Sigmoid colon (tissue), 7 donors: ENCODE results near the gene GFOD2. TPM values are rescaled to one million over a fixed set of nuclear protein-coding genes. Genes with fewer than 3 reads are reported as not detected.

Source experiments
- DNase-seq: peaks from one replicate; pipeline ENCODE4 v3.0.0-alpha.2; 2019
- H3K27ac ChIP-seq, 4 donors: fragments of 200-600 bp; sonication (generic); one replicate each; pipeline ENCODE4 v1.5.1; 2016 to 2019; ENCODE audit warnings: mild to moderate bottlenecking in 1 of 4
- H3K27me3 ChIP-seq, 3 donors: fragments of 200-600 bp; sonication (generic); one replicate each; pipeline ENCODE4 v1.5.1; 2019; ENCODE audit warnings: mild to moderate bottlenecking in 1 of 3
- H3K36me3 ChIP-seq, 4 donors: fragments of 200-600 bp; sonication (generic); one replicate each; pipeline ENCODE4 v1.5.1; 2016 to 2019
- H3K4me1 ChIP-seq, 4 donors: fragments of 200-600 bp; sonication (generic); one replicate each; pipeline ENCODE4 v1.5.1; 2017 to 2019
- H3K4me3 ChIP-seq, 4 donors: fragments of 200-600 bp; sonication (generic); one replicate each; pipeline ENCODE4 v1.5.1; 2017 to 2019; ENCODE audit warnings: mild to moderate bottlenecking in 2 of 4, moderate library complexity in 1 of 4
- H3K9me3 ChIP-seq, 4 donors: fragments of 200-600 bp in 3 of 4; sonication (generic) in 3 of 4; one replicate each; pipeline versions ENCODE4 v1.5.1 to v1.6.1; 2013 to 2019
- CTCF ChIP-seq, 4 experiments: fragments of 450-650 bp in 3 of 4; fragments of 200-600 bp in 1 of 4; IDR thresholded peaks; one replicate each; pipeline ENCODE4 v1.5.1; 2016 to 2019; ENCODE audit warnings: antibody characterized with exemption in 4 of 4, mild to moderate bottlenecking in 3 of 4, moderate library complexity in 2 of 4
- EP300 ChIP-seq, 4 donors: sonication (generic); formaldehyde crosslinking; IDR thresholded peaks; one replicate each; pipeline ENCODE4 v1.6.1; 2017; ENCODE audit warnings: antibody characterized with exemption in 4 of 4
- POLR2A ChIP-seq, 2 donors: fragments of 450-650 bp; IDR thresholded peaks; one replicate each; pipeline ENCODE4 v1.6.1; 2016; ENCODE audit warnings: antibody characterized with exemption in 2 of 2, mild to moderate bottlenecking in 2 of 2, moderate library complexity in 2 of 2
- POLR2AphosphoS5 ChIP-seq, 4 donors: sonication (generic); formaldehyde crosslinking; IDR thresholded peaks; one replicate each; pipeline ENCODE4 v1.6.1; 2017; ENCODE audit warnings: antibody characterized with exemption in 4 of 4
- WGBS, 2 donors: extraction: QIAGEN DNeasy Blood & Tissue Kit; methylation state at CpG; one replicate each; pipeline ENCODE4 v1.1.7; 2013; 5-methylcytosine and 5-hydroxymethylcytosine counted together
- intact Hi-C: fragments of 100-400 bp; cut with DNase I; formaldehyde crosslinking; loops from one replicate; pipeline ENCODE4 v1.15.1; 2023
- polyA plus RNA-seq, 3 donors: library from polyadenylated mRNA; stranded (reverse); fragments of 200-250 nt; gene quantifications; one replicate each; pipeline ENCODE4 v1.2.3, GENCODE V29; 2013
- total RNA-seq, 4 donors: library from RNA; depleted of rRNA; stranded (reverse); fragments of >200 nt; gene quantifications; one replicate each; pipeline ENCODE4 v1.1.0, GENCODE V29; 2016
- donor health status: healthy with polysubstance abuse.
- donor health status: Bipolar disorder and iron deficiency.
- donor health status: healthy.

GFOD2 gene
- total and polyA plus RNA-seq, 7 donors = 8.1 to 19.5 (median 13.8) TPM

DNA sequence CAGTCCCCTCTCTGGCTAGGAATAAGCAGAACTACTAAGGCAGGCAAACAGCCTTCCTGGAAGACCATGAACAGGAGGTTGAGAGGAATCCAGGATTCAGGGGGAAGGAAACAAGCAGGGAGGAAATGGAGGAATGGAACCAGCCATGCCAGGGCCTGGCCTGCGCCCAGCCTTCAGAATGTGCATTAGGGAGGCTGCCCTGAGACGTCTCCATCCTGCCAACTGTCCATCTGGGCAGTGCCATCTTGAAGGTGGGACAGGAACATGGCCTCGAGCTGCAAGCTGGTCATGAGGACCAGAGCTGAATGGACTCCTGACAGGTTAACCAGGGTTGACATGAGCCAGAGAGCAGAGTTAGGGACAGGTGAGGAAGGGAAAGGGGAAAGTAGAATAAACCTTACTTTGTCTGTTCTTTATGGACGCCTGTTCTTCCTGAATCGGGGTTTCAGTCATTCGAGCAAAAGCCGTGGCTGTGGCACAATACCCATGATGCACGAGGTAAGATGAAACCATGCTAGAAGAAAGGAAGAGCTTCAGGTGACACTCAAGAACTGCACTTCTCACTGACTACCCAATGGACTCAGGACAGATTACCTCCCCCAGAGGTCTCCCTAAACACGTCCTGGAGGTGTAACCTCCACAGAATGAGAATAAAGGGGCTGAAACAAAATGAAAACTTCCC, 12.1 kb upstream of the GFOD2 start:
- 93% methylated on average over 9 of the region's 9 CpGs for WGBS, 2 donors
- H3K36me3 ChIP-seq = peaks cover 13 to 83% (median 43%) of the 10 kb centered on the region in 4 donors
- DNase-seq = peak; percentile 33

DNA sequence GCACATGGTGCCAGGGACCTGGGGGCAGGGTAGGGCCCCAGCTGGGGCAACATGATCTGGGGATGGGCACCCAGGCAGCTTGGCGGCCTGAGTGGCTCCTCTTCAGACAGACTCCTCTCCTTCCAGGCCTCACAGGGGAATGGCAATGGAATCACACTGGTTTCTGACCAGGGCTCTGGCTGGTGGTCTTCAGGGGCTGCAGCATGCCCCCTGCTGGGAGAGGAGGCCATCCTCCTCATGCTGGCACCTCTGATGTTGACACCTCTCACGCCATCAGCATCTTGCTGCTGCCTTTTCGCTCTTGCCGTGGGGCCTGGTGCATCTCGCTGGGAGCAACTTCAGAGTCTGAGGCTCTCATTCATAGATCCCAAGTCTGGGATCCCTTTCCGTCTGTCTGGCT, 11.2 kb upstream of the GFOD2 start:
- Histone ChIP-seq H3K4me1 (no peaks in the 10 kb centered on the region), H3K27ac (no peak overlapping the region), H3K27me3 (no peaks in the 10 kb centered on the region), H3K9me3 (no peaks in the 10 kb centered on the region), H3K36me3 (peaks cover 13 to 91% (median 46%) of the 10 kb centered on the region in 4 donors), H3K4me3 (no peak overlapping the region)
- intact Hi-C loops = no loop called here
- DNase-seq = peak; percentile 35
- TF ChIP-seq CTCF (IDR thresholded peaks at IDR 0.05) (no peak), EP300 (IDR thresholded peaks at IDR 0.05) (no peak), POLR2A (IDR thresholded peaks at IDR 0.05) (no peak), POLR2AphosphoS5 (IDR thresholded peaks at IDR 0.05) (no peak)
- 95 to 96% methylated on average over 6 of the region's 6 CpGs for WGBS, 2 donors

More for the DNA sequence above, 12.1 kb upstream of the GFOD2 start:
- Histone ChIP-seq H3K27ac (no peak overlapping the region), H3K4me3 (no peak overlapping the region), H3K27me3 (no peaks in the 10 kb centered on the region), H3K9me3 (no peaks in the 10 kb centered on the region), H3K4me1 (no peaks in the 10 kb centered on the region)
- intact Hi-C loops = no loop called here
- TF ChIP-seq EP300 (IDR thresholded peaks at IDR 0.05) (no peak), POLR2AphosphoS5 (IDR thresholded peaks at IDR 0.05) (no peak), CTCF (IDR thresholded peaks at IDR 0.05) (no peak), POLR2A (IDR thresholded peaks at IDR 0.05) (no peak)

DNA sequence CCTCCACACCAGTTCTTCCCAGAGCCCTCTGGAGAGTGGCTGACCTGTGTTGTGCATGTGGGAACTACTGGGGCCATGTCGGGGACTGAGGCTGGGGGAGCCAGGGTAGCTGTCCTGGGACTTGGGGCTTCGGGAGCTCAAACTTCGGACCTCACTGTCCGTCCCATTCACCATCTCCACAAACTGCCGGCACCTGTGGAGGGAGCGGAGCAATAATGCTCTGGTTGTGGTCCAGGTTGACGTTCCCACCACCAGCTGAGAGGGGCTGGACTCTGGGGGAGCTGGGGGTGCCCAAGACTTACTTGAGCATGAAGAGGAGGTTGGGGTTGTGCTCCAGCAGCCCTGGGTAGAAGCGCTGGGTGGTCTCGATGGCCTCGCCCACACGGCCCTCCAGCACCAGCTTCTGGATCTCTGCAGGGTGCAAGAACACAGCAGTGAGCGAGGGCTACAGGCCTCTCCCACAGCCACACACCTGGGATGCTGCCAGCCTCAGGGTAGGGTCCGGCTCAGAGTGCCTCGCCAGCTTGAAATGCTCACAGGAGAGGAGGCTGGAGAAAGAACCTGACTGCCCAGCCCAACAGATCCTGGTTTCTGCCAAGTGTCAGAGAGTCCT, 10.6 kb upstream of the GFOD2 start:
- Histone ChIP-seq H3K36me3 (peaks cover 13 to 93% (median 48%) of the 10 kb centered on the region in 4 donors), H3K9me3 (no peaks in the 10 kb centered on the region), H3K4me1 (no peaks in the 10 kb centered on the region), H3K27me3 (no peaks in the 10 kb centered on the region), H3K4me3 (no peak overlapping the region), H3K27ac (no peak overlapping the region)
- 96 to 97% methylated on average over 14 of the region's 14 CpGs for WGBS, 2 donors
- DNase-seq = peak; percentile 52
- TF ChIP-seq EP300 (IDR thresholded peaks at IDR 0.05) (no peak), CTCF (IDR thresholded peaks at IDR 0.05) (no peak), POLR2AphosphoS5 (IDR thresholded peaks at IDR 0.05) (no peak), POLR2A (IDR thresholded peaks at IDR 0.05) (no peak)
- intact Hi-C loops = no loop called here

DNA sequence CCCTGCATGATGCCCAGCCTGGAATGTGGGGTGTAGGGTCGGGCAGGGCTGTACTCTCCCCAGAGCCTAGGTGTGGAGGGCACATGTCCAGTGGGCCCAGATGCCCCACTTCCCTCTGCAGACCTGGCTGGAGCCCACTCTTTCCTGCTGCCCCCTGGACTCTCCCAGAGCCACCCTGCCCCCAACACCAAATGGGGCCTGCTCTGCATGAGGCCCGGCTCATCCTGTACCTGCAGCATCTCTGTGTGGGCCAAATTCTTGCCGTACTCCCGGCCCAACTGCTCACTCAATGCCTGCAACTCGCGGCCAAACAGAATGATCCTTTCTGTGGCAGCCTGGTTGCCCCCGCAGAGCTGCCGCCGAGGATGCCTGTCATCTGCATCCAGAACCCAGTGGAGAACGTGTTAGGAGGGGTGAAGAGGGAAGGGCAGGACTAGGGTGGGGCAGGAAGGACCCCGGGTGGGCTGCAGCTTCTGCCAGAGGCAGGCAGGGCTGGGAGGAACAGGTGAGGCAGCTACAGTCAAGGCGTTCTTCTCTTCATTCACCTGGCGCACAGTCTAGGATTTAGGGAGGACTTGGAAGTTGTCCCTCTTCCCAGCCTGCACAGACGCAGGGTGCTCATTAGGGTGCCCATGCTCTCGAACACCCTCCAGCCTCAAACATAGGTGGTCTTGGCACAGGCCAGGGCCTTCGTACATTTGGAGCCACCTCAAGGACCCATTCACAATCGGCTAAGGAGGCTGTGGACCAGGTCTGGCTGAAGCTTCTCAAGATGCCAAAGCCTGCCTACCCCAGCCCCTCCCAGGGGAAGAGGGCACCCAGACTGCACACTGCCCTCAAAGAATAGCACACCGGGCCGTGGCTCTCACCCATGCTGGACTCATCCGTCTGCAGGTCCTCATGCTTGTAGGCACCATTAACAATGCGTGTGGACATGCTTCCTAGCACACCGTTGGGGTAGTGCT, 8.7 kb upstream of the GFOD2 start:
- 92 to 96% methylated on average over 22 of the region's 22 CpGs for WGBS, 2 donors
- TF ChIP-seq CTCF (IDR thresholded peaks at IDR 0.05) = no peak
- no peak for TF ChIP-seq POLR2A (IDR thresholded peaks at IDR 0.05)
- no peak for TF ChIP-seq POLR2AphosphoS5 (IDR thresholded peaks at IDR 0.05)
- no peak for TF ChIP-seq EP300 (IDR thresholded peaks at IDR 0.05)
- no peaks in the 10 kb centered on the region for H3K4me1 ChIP-seq
- peak; percentile 60 for DNase-seq
- no peaks in the 10 kb centered on the region for H3K27me3 ChIP-seq
- peaks cover 13 to 89% (median 48%) of the 10 kb centered on the region in 4 donors for H3K36me3 ChIP-seq
- H3K27ac ChIP-seq = no peak overlapping the region
- H3K9me3 ChIP-seq = no peaks in the 10 kb centered on the region
- intact Hi-C loops = no loop called here
- H3K4me3 ChIP-seq = no peak overlapping the region
